Body of pancreas (tissue), 4 donors: Measurements from ENCODE around the gene GCNT3.

Source experiments
- POLR2A ChIP-seq, 3 donors: fragments of 450-650 bp; IDR thresholded peaks; one replicate each; pipeline ENCODE4 v1.6.1; 2016; ENCODE audit warnings: antibody characterized with exemption in 3 of 3, mild to moderate bottlenecking in 2 of 3
- TF ChIP-seq, protein P1 (sequence below), 7 experiments: fragments of 450-650 bp in 4 of 7; fragments of 200-600 bp in 3 of 7; sonication (generic) in 3 of 7; IDR thresholded peaks; one replicate each; pipeline ENCODE4 v1.5.1; 2016 to 2019; ENCODE audit warnings: antibody characterized with exemption in 7 of 7

- TF ChIP-seq, protein P1, sequence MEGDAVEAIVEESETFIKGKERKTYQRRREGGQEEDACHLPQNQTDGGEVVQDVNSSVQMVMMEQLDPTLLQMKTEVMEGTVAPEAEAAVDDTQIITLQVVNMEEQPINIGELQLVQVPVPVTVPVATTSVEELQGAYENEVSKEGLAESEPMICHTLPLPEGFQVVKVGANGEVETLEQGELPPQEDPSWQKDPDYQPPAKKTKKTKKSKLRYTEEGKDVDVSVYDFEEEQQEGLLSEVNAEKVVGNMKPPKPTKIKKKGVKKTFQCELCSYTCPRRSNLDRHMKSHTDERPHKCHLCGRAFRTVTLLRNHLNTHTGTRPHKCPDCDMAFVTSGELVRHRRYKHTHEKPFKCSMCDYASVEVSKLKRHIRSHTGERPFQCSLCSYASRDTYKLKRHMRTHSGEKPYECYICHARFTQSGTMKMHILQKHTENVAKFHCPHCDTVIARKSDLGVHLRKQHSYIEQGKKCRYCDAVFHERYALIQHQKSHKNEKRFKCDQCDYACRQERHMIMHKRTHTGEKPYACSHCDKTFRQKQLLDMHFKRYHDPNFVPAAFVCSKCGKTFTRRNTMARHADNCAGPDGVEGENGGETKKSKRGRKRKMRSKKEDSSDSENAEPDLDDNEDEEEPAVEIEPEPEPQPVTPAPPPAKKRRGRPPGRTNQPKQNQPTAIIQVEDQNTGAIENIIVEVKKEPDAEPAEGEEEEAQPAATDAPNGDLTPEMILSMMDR (IDR thresholded peaks at IDR 0.05) = no peak
- no peak for TF ChIP-seq POLR2A (IDR thresholded peaks at IDR 0.05)
Measured at GRCh38 chr15:59571606-59572005, 40.0 kb upstream of the GCNT3 start.
